GM19463 (cell line): Measurements from ENCODE around the gene NEUROD2.

Source experiments
- ATAC-seq: cut with Tn5 transposase; IDR thresholded peaks from one replicate; pipeline ENCODE4 v1.9.1; 2021; ENCODE audit warnings: mild to moderate bottlenecking, moderate library complexity; ENCODE audit not compliant: unreplicated experiment

Gene NEUROD2

DNA sequence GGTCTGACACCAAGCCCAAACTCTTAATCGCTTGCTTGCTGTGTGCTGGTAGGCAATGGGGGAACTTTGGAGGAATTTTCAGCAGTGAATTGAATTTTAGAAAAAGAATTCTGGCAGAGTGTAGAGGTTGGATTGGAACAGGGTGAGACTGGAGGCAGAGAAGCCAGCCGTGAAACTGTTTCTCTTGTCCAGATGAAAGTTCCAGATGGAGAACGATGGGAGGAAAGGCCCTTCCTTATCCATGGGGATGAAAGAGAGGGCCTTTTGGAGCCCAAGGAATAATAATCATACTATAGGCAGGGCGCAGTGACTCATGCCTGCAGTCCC is 26.0 kb downstream of the NEUROD2 start:
- no peak for ATAC-seq

DNA sequence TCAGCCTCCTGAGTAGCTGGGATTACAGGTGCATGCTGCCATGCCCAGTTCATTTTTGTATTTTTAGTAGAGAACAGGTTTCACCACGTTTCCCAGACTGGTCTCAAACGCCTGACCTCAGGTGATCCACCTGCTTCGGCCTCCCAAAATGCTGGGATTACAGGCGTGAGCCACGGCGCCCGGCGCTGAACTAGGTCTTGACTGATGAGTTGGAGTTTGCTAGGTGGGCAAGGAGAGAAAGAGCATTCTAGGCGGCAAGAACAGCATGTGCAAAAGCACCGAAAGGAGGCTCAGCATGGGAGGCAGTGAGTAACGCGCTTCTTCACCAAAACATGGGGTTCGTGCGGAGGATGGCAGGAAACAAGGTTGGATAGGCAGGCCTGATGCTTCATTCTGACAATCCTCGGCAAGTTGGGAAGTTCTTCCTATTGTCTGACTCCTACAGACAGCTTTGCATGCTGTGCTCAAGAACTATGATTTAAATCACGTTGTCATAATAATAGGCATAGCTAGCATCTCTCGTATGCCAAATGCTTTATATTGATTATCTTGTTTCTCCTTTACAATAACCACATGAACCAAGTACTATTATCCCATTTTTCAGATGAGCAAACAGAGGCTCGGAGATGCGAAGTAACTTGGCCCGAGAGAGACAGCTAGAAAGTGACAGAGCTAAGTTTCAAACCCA is 26.5 kb downstream of the NEUROD2 start:
- no peak for ATAC-seq

DNA sequence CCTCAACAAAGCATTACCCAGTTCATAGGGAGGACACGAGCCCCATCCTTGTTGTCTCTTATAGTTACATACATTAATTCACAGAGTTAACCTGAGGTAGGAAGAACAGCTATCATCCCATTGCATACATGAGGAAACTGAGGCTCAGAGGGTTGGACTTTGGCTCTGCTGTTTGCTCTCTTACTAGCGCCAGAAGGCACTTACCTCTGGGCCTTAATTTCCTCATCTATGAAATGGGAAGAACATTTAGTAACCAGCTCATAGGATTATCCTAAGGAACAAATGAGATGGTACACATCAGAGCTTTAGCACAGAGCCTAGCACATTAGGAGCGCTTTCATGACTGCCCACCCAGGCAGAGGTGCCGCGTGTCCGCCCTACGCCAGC is 27.6 kb downstream of the NEUROD2 start:
- no peak for ATAC-seq

DNA sequence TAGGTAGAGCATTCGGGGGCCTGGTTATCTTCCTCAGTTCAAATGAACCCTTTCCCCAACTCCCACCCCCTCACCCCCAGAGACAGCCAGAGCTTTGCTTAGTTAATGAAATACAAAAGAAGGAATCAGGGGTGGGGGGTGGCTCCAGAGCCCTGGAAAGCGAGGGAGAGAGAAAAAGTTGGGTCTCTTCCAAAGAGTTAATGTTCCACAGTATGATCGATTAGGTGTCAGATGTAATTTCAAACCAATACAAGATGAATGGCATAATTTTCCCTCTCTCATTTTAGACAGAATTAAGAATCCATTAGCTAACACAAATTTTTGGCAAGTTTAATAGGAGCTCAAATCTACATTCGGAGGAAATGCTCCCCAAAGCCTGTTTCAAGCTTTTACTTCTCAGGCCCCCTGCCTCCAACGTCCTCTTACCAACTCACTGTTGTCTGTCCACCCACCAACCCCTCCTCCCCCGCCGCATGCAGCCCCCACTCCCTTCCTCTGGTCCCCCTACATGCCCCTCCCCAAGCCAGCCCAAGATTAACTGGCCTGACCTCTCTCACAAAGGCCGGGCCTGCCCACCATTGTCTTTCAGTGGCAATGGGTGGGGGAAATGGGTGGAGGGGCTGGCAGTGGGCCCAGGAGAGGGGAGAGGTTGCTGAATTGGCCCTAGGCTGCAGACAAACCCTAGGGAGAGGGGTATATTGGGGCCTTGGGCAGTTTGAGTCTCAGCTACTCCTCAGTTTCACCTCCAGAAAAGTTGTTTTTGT is 28.2 kb downstream of the NEUROD2 start:
- ATAC-seq, result no peak

DNA sequence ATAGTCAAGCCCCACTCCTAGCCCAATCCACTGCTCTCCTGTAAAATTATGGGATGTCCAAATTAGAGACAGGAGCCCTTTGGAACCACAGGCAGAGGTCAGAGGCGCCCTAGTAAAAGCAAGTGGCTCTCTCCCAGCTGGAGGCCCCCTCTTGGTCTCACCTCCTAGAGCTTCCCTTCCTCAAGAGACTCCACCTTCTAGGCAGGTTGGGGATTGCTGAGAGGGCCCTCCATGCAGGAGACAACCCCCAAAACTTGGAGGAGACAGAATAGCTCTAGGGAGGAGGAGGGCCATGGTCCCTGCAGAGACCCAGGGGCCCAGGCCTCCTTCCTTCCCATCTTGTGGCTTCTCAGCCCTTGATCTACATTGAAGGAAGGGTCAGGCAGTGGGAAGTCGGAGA is 29.4 kb downstream of the NEUROD2 start:
- ATAC-seq, result no peak

DNA sequence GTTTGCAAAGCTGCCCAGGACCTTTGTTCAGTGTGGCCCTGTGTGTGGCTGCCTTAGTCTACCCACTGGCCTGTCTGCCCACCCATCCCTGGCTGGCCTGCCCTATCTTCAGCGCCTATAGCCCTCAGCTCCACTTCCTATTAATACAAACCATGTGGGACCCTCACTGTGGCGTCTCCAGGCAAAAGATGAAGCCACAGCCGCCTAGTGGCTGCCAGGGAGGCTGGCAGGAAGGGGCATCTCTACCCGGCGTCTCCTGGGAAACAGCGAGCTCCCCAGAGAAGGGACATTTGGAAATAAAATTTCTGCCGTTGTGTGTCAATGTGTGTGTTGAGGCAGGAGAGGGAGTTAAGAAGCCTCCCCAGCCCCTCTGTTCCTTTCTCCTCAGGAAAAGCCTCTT is 31.5 kb downstream of the NEUROD2 start:
- no peak for ATAC-seq

DNA sequence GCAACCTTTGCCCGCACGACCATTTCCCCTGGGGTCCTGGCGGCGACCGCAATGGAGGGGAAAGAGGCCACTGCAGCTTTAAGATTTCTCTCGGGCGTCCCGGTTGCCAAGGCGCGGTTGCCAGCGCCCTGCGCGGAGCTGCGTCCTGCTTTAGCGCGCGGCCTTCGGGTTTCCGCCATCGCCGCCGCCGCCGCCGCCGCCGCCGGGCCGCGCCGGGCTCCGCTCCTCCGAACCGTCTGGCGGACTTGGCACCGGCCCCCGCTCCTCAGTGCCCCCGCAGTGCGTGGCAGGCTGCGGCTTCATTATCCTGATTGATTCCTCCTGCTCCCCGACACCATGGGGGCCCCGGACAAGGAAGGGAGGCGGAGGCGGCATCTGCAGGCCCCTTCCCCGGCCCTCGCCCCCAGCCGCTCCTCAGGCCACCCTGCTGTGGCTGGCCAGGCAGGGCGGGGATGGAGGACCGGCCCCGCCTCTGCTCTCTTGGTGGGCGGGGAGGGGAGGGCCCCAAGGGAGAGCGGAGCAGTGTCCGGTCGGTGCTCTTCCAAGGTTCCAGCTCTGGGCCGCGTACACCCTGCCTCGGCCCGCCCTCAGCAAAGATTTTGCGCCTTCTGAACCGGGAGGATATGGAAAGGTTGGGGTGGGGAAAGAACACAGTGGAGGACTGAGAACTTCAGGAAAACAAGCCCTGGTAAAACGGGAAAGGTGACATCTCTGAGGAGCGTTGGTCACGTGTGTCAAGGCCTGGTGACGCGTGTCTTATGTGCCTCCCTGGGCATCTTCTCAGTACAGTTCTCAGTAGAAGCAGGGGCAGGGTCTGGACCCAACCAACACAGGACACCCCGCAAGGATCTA is 34.0 kb downstream of the NEUROD2 start:
- ATAC-seq, result no peak

DNA sequence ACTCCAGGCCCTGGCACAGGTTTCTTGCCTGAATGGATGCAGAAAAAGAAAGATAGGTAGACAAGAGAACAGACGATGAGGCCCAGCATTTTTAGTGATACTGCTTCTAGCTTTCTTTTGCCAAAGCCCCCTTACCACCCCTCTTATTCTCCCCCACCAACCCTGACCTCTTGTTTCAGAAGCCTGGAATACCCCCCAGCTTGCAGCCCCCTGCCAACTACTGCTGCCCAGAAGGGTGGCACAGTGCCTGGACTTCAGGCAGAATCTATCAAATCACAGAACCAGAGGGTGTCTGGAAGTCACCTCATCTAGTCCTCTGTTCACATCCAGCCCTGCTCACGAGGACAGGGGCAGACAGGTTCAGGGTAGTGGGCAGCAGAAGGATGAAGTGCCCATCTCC is 35.6 kb downstream of the NEUROD2 start:
- no peak for ATAC-seq

DNA sequence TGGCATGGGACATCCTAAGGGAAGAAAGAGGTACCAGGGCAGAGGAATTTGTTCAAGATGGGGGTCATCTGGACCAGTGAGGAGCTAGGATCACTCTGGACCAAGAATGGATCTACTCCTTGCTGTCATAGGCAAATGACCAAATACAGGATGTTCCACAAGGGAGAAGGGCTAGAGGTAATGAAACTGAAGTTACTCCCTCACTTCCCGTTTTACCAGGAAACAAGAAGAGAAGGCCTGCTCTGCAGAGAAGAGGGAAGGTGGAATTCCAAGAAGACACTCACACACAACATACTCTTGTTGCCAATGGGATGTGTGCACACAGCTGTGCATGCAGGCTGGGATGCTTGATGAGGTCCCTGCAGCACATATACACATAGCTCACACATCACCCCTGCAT is 38.6 kb downstream of the NEUROD2 start:
- ATAC-seq, result no peak

DNA sequence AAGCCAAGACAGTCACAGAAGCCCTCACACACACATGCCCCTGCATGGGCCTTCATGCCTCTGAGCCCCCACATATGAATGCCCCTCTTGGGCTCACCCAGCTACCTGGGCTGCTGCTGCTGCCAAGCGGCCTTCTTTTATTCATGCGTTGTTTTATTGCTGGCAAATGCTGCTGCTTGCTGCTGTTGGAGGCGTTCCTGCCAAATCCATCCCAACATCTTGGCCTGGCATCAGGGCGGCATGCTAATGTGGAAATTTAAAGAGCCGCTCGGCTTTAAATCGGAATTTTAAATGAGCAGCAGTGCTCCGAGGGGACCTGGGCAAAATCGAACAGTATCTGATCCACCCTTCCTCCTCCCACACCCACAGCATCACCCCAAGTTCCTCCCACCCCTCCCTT is 39.0 kb downstream of the NEUROD2 start:
- ATAC-seq, result no peak

DNA sequence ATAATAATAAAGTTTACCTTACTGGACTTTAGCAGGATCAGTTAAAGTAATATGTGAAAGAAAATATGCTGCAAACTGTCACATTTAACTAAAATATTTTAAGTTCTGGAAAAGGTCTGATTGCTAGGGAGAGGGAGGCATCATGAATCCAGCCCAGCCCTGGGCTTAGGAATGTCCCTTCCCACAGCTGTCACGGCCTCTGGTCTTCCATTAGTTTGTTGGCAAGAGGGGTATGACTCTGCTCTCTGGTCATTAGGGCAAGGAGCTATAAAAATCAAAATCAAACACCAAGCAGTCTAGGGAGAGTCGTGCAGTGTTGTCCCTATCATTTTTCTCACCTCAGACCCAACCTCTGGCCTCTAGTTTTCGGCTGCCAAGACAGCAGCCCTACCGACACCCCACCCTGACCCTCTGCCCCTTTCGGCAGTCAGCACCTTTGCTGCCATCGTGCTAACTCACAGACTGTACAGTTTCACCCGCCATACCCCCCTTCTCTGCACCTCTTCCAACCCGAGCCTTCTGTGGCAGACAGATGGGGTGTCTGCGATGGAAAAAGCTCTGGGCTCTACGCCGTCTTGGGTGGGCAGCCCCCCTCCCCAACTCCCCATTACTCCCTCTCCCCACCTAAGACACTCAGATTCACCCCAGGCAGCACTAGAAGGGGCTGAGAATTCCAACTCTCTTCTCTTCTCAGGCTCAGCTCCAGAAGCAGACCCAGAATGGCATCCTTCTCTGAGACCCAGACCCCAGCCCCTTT is 41.4 kb downstream of the NEUROD2 start:
- ATAC-seq, result no peak

DNA sequence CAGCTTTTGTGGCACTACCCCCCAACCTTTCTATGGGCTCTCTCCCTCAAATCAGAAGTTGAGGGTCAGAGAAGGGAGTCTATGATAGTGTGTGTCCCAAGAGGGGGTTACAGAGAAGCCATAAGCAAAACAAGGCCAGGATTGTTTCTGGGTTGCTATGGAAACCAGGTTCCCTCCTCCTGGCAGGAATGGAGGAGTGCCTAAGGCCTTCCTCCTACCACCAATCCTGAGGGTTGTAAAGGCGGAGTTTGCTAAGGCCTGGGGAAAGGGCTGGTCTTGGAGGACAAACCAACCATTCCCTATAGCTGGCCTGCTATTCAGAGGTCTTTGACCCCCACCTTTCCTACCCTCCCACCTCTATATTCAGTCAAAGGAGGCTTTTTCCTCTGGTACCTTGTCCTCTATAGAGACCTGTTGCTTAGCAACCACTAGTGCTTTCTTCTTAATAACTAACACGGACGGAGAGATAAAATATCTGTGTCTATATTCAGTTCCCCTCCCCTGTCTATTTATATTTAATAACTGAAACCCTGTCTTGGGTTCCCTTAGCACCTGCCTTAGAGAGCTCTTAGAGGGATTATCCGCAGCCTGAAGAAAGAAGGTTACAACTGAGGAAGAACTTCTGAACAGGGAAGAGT is 43.4 kb downstream of the NEUROD2 start:
- ATAC-seq, result no peak

DNA sequence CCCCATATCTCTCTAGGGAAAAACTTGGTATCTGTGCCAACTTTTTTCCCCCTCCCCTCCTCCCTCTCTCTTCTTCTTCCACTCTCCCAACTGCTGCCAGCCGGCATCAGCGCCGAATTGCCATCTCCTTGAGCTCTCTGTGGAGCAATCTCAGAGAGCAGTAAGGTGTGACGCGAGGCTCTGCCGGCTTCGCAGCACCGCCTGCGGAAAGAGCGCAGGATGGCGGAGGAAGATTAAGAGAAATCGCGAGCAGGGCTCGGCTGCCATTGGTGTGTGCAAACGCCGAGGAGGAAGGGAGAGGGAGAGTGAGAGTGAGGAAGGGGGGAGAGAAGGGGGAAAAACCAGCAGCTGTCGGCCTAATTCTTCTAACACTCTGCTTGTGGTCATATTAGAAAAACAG is 44.2 kb downstream of the NEUROD2 start:
- ATAC-seq, result no peak

DNA sequence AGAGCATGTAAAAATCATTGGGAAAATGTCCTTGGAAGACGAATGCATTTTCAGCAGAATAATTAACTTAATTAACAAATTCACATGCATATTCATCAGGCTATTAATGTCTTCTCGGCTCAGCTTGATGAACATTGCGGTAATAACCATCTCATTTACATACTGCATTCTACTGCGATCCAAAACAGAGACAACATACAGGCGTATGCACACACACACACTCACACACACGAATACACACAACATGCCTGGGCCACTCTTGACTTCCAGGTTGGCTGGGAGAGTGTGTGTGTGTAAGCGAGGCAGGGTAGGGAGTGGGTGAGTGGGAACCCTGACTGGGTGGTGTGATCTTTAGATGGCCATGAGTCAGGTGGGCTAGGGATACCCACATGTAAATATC is 44.7 kb downstream of the NEUROD2 start:
- no peak for ATAC-seq

DNA sequence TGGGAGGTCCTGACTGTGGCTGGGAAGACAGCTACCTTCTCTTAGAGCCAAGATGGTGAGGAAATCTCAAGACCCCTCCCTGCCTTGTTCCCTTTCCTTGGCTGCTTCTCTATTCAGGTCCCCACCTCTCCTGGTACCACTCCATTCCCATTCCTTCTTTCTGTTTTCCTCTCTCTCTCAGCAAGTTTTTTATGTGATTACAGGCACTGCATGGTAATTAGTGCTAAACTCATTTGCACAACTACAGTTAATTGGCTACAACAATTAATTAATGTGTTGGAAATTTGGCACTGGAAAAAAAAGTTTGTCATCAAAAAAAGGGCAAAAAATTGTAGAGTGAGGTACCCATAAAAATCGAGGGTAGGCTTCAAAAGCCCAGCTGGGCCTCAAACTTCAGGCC is 45.3 kb downstream of the NEUROD2 start:
- no peak for ATAC-seq

DNA sequence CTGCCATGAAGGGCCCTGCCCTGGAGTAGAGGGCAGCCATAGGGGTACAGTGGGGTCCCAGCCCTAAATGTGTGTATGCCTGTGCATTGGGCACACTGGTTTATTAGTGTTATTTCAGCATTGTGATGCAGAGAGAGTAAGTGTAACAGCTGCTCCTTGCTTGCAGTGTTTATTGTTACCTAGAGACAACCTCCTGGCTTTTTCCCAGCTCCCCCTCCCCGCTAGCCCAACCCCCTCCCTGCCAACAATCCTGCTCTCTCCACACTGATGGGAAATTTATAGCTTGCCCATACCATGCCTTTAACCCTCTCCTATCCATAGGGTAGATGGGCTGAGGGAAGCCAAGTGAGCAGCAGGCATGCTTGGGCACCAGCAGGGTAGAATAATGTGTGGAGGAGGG is 51.3 kb downstream of the NEUROD2 start:
- no peak for ATAC-seq

DNA sequence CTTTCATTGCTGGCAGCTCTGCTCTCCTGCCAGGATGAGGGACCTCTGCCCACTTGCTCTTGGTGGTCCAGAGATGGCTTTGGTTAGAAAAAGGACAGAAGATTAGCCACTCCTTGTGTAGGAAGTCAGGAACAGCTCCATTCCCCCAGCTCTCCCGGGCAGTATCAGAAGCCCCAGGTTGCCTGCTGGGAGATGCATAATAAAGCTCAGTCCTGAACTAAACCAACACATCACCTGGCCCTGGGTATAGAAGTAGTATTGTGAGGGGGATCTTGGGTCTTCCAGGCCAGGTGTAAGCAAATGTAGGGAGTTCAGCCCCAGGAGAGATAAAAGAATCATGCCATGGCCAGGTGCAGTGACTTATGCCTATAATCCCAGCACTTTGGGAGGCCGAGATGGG is 52.4 kb downstream of the NEUROD2 start:
- no peak for ATAC-seq
